Measurements from ENCODE around the gene CCDC85B.

DNA sequence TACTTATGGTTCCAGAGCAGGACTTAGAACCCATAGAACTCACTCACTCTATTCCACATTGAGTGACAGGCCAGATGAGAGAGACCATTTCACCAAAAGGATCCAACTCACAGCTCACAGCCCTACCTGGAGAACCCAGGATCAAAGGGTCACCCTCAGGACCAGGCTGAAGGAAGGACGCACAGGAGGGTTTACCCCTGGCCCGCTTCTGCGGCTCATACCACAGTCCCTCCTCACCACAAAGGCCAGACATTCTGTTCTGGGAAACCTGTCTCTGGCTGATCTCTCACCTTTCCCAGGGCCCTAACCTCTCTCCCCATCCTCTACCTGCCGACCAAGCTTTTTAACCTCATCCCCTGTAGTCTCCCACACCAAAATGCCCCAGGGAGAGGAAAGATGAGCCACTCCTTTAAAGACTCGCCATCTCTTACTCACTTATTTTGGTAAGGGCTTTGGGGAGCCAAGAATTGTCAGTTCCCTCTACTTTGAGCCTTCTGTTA is 5.1 kb downstream of the CCDC85B start:
- no peak for TF ChIP-seq POLR2A (IDR thresholded peaks at IDR 0.05)
- TF ChIP-seq, protein P1, sequence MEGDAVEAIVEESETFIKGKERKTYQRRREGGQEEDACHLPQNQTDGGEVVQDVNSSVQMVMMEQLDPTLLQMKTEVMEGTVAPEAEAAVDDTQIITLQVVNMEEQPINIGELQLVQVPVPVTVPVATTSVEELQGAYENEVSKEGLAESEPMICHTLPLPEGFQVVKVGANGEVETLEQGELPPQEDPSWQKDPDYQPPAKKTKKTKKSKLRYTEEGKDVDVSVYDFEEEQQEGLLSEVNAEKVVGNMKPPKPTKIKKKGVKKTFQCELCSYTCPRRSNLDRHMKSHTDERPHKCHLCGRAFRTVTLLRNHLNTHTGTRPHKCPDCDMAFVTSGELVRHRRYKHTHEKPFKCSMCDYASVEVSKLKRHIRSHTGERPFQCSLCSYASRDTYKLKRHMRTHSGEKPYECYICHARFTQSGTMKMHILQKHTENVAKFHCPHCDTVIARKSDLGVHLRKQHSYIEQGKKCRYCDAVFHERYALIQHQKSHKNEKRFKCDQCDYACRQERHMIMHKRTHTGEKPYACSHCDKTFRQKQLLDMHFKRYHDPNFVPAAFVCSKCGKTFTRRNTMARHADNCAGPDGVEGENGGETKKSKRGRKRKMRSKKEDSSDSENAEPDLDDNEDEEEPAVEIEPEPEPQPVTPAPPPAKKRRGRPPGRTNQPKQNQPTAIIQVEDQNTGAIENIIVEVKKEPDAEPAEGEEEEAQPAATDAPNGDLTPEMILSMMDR (IDR thresholded peaks at IDR 0.05): no peak

All from testis (tissue), 2 donors.